Dedifferentiated amniotic fluid mesenchymal stem cell (primary cell): ENCODE data around the gene PLP1.

Experiments
- DNase-seq: peaks from one replicate; pipeline ENCODE4 v3.0.0-alpha.2; 2016; ENCODE audit errors: extremely low spot score

The PLP1 gene

DNA sequence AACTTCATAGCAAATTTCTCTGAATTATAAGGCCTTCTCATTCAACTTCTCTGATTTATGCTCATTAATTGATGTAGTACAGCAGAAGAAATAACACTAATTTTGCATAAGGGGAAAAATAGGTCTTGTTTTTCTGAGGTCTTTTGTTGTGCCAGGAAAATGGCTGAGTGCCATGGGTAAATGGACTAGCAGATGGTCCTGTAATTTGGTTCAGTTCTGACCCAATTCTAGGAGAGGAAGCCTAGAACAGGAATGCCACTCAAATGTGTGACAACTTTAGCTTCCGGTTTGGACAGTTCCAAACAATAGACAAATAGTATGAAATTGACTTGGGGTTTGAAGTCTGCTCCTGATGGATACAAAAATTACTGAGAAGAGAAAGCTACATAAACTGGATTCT, 49.2 kb downstream of the PLP1 start:
- no peak for DNase-seq

DNA sequence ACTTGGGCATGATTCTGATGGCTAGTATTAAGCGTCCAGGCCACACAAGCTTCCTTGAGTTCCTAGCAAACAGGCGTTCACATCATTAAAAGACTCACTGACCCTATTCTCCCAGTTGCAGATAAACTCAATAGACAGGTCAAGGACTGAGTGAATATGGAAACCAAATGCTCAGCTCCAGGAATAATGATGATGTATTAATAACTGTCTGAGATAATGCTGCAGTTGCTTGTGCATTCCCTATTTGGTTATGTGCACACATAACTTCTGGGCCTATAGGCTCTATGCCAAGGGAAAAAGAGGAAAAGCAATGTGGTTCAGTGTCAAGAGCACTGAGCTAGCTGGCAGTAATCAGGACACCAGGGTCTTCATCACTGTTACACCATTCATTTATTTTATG, 51.9 kb downstream of the PLP1 start:
- no peak for DNase-seq

DNA sequence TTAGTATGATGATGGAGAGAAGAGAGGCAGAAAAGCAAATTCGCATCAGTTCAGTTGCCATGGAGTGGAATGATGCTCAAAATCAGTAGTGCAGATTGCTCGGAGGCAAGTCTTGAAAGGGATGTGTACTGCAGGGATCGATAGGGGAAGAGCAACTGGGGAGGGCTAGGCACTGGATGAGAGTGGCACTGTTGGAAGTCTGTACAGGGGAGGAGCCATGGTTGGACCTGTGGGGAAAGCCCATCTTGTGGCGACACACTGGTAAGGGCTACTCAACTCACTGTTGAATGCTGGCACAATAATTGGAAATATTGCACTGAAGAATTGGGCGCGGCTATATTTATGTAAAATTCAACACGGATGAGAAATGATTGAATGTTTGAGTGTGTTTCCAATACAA, 54.2 kb downstream of the PLP1 start:
- no peak for DNase-seq

GRCh38 chrX:103831342-103831802, 54.7 kb downstream of the PLP1 start:
- no peak for DNase-seq

GRCh38 chrX:103831803-103832544, 55.3 kb downstream of the PLP1 start, which contains the start of gene RAB9B:
TSS of gene RAB9B (minus strand) at chrX:103832257. CDS start at chrX:103825784, 6,473 bp downstream.
- no peak for DNase-seq

- DNase-seq: no peak
These were observed 62.8 kb downstream of the PLP1 start for GRCh38 chrX:103839404-103839803.
